Thoracic aorta (tissue), 2 donors: ENCODE measurements around the gene ADGRB3. TPM values are rescaled to one million over a fixed set of nuclear protein-coding genes. Genes with fewer than 3 reads are reported as not detected.

Source experiments
- ATAC-seq: fragments of 150-250 bp; one replicate; pipeline ENCODE4 v1.8.0; 2017; ENCODE audit warnings: low read depth; ENCODE audit not compliant: insufficient number of reproducible peaks, low FRiP score
- DNase-seq: peaks from one replicate; pipeline ENCODE4 v3.0.0-alpha.2; 2020; ENCODE audit warnings: low spot score
- H3K27ac ChIP-seq, 2 donors: fragments of 200-600 bp; sonication (generic); 1 replicate in 1 of 2; 2 replicates in 1 of 2; pipeline ENCODE4 v1.5.1; 2016; ENCODE audit warnings: mild to moderate bottlenecking in 2 of 2, moderate library complexity in 2 of 2
- H3K27me3 ChIP-seq: fragments of 200-600 bp; sonication (generic); replicated peaks from 2 replicates; pipeline ENCODE4 v1.6.0; 2016; ENCODE audit warnings: mild to moderate bottlenecking; ENCODE audit not compliant: insufficient read depth
- H3K36me3 ChIP-seq: fragments of 200-600 bp; sonication (generic); one replicate; pipeline ENCODE4 v1.5.1; 2016
- H3K4me1 ChIP-seq, 2 donors: fragments of 200-600 bp; sonication (generic); 1 replicate in 1 of 2; 2 replicates in 1 of 2; pipeline versions ENCODE4 v1.5.1 to v1.6.0; 2016; ENCODE audit warnings: low read depth in 2 of 2, mild to moderate bottlenecking in 1 of 2; ENCODE audit not compliant: control insufficient read depth in 1 of 2
- H3K4me3 ChIP-seq: fragments of 200-600 bp; sonication (generic); 2 replicates; pipeline ENCODE4 v1.5.1; 2016; ENCODE audit warnings: mild to moderate bottlenecking
- H3K9me3 ChIP-seq: fragments of 200-600 bp; sonication (generic); 2 replicates; pipeline ENCODE4 v1.5.1; 2016
- total RNA-seq, 2 donors: library from RNA; depleted of rRNA; stranded (reverse); fragments of >200 nt; gene quantifications; one replicate each; pipeline versions ENCODE4 v1.1.0 to v1.2.3, GENCODE V29; 2016
- TF ChIP-seq, protein P1 (sequence below): fragments of 200-600 bp; sonication (generic); IDR thresholded peaks from one replicate; pipeline ENCODE4 v1.5.1; 2019; ENCODE audit warnings: antibody characterized with exemption

ADGRB3 gene
- total RNA-seq, 2 donors from 2014 or later, result 2.4 to 10.1 TPM

DNA sequence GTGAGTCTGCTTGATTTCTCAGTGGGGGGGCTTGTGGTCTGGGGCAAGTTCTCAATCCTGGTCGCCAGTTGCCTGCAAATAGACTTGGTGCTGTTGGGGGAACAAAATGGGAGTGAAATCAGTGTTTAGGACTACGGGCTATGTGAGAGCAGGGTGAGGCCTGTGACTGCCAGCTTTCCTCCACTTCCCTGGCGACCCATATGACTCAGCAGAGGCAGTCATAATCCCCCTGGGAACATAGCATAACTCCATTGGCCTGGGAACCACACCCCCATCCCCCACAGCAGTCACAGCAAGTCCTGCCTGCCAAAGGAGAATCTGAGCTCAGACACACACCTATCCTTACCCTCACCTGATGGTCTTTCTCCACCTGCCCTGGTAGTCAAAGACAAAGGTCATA, 773.8 kb downstream of the ADGRB3 start:
- Histone ChIP-seq H3K36me3 (no peaks in the 10 kb centered on the region), H3K9me3 (peaks cover 6% of the 10 kb centered on the region), H3K4me1 (no peaks in the 10 kb centered on the region), H3K27ac (no peak overlapping the region), H3K4me3 (no peak overlapping the region), H3K27me3 (no peaks in the 10 kb centered on the region)
- ATAC-seq, result no peak
- TF ChIP-seq, protein P1, sequence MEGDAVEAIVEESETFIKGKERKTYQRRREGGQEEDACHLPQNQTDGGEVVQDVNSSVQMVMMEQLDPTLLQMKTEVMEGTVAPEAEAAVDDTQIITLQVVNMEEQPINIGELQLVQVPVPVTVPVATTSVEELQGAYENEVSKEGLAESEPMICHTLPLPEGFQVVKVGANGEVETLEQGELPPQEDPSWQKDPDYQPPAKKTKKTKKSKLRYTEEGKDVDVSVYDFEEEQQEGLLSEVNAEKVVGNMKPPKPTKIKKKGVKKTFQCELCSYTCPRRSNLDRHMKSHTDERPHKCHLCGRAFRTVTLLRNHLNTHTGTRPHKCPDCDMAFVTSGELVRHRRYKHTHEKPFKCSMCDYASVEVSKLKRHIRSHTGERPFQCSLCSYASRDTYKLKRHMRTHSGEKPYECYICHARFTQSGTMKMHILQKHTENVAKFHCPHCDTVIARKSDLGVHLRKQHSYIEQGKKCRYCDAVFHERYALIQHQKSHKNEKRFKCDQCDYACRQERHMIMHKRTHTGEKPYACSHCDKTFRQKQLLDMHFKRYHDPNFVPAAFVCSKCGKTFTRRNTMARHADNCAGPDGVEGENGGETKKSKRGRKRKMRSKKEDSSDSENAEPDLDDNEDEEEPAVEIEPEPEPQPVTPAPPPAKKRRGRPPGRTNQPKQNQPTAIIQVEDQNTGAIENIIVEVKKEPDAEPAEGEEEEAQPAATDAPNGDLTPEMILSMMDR, result no peak
- no peak for DNase-seq

DNA sequence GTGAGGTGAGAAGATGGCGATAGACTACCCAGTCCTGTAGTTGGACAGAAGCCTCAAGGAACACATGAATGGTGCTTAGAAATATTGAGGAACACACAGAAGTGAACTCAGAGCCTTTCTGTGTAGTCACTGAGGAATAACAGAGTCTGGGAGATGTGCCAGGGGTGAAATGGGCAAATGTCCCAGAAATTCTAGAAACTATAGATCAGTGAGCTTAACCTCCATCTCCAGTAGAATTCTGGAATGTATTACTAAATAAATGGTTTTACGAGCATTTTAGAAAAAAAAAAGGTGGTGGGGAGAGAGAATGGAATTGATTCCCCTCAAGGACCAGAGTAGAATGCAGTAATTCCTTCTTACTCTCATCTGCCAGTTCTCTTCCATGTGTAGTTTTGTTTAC, 781.7 kb downstream of the ADGRB3 start:
- no peaks in the 10 kb centered on the region for H3K27me3 ChIP-seq
- DNase-seq (no peak), ATAC-seq (no peak)
- TF ChIP-seq, protein P1, result no peak
- no peaks in the 10 kb centered on the region for H3K4me1 ChIP-seq
- no peaks in the 10 kb centered on the region for H3K9me3 ChIP-seq
- H3K36me3 ChIP-seq, result no peaks in the 10 kb centered on the region
- H3K4me3 ChIP-seq, result no peak overlapping the region
- H3K27ac ChIP-seq, result no peak overlapping the region

DNA sequence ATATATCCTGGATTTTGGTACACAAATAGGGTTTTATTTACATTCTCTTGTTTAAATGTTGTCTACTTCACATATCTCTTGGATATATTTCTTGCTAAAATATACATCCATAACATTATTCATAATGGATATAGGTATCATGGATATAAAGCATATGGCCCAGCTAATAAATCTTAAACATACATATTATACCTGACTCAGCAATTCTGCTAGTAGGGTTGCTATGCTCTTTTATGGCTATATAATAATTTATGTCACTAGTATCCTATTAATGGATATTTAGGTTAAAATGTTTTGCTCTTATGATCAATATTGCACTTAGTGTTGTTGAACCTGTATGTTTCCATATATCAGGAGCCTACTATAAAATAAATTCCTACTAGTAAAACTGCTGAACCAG, 786.2 kb downstream of the ADGRB3 start:
- peaks cover 3 to 7% of the 10 kb centered on the region in 2 donors for H3K4me1 ChIP-seq
- no peak for ATAC-seq
- no peaks in the 10 kb centered on the region for H3K36me3 ChIP-seq
- H3K9me3 ChIP-seq, result no peaks in the 10 kb centered on the region
- TF ChIP-seq, protein P1, result no peak
- no peaks in the 10 kb centered on the region for H3K27me3 ChIP-seq
- no peak for DNase-seq
- no peak overlapping the region for H3K27ac ChIP-seq
- no peak overlapping the region for H3K4me3 ChIP-seq

DNA sequence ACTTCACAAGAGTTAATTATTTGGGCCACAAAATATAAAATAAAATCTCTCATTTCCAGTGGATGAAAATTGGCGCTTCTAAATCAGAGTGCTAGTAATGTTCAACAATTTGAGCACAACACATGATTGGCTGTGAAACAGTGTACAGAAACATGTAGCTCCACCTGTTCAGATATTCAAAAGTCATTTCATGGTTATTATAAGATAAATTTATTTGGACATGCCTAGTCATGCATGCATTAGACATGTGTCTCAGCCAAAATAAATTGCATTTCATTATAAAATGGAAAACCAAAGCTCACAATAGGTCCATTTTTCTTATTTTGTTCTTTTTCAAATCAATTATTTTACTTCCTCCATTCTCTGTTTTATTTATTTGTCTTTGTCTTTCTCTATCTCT, 786.9 kb downstream of the ADGRB3 start:
- no peak overlapping the region for H3K27ac ChIP-seq
- H3K27me3 ChIP-seq, result no peaks in the 10 kb centered on the region
- ATAC-seq (no peak), DNase-seq (no peak)
- peaks cover 3 to 7% of the 10 kb centered on the region in 2 donors for H3K4me1 ChIP-seq
- H3K36me3 ChIP-seq, result no peaks in the 10 kb centered on the region
- no peak overlapping the region for H3K4me3 ChIP-seq
- TF ChIP-seq, protein P1, result no peak
- no peaks in the 10 kb centered on the region for H3K9me3 ChIP-seq

DNA sequence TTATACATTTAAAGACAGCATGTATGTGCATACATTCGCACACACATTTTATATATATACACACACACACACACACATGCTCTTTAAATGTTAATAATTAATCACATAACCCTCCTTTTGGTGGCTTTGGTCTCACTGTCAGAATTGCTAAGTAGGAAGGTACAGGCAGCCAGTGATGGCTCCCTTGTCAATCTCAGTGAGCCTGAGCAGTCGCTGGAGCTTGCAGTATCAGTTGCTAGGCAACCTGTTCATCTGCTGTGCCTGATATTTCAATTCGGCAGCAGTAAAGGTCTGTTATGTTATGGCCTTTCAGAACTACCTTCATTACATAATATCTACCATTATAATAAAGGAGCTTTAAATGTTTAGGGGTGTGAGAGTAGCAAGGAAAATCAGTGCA, 787.4 kb downstream of the ADGRB3 start:
- Histone ChIP-seq H3K27me3 (no peaks in the 10 kb centered on the region), H3K36me3 (no peaks in the 10 kb centered on the region), H3K4me3 (no peak overlapping the region), H3K4me1 (peaks cover 3 to 7% of the 10 kb centered on the region in 2 donors), H3K9me3 (no peaks in the 10 kb centered on the region), H3K27ac (no peak overlapping the region)
- no peak for ATAC-seq
- no peak for DNase-seq
- TF ChIP-seq, protein P1, result no peak
